HL-60/S4 treated with retinoic acid at 250 ng/mL for 4 days and 3 days (cell line): ENCODE measurements around the gene GDPD5.

Experiments
- in situ Hi-C: fragments of 300-500 bp; cut with MboI; formaldehyde crosslinking; loops from 2 replicates; pipeline ENCODE4 v1.7.0; 2022; ENCODE audit warnings: low sequenced_read_pairs

GDPD5 gene

DNA sequence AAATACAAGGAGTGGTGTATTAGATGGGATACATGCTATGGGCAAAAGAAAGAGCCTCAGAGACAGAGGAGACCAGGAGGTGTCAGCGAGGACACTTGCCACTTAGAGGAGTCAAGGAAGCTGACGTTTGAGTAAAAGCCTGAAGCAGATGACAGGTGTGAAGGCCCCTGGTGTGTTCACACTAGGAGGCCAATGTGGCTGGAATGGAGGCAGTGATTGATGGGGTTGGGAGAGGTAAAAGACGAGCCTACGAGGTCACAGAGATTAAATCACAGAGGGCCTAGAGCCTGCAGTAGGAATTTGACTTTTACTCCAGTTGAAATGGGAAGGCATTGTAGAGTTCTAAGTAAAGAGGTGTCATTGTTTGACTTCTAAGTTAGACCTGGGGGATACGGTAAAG, 12.0 kb upstream of the GDPD5 start:
- in situ Hi-C loops: loop anchor here (25.0 kb wide), 1 partner anchor 250 kb away; no protein-coding TSS in a partner anchor

DNA sequence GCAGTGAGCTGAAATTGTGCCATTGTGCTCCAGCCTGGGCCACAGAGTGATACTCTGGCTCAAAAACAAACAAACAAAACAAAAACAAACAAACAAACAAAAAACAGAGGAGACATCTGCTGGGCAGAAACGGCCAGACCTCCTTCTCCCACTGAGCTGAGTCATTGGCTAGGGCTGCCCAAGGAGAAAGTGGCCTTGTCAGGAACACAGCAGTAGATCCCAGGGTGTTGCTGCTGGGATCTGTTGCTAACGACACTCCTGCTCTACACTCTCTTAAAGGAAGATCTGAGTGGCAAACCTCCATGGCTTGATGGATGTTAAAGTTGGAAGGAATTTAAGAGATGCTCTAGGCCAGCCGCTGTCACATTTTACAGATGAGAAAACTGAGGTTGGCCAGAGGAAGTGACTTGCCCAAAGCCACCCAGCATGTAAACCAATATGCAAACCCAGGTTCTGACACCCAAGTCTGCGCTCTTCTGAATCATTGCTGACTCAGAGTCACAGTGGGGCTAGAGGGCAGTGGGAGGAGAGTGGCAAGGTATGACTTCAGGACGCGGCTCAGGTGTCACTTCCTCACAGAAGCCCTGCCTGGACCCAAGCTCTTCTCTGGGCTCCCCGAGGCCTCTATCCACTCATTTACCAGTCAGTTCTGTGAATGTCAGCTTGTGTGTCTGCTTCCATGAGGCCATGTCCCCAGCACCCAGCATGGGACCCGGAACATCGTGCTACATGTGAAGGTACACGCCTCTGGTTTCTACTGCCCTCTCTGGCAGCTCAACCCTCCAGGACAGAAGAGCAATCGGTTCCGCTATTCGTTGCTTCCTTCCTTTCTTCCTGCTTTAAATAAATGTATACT, 11.3 kb upstream of the GDPD5 start:
- in situ Hi-C loops: loop anchor here (25.0 kb wide), 1 partner anchor 250 kb away; no protein-coding TSS in a partner anchor

DNA sequence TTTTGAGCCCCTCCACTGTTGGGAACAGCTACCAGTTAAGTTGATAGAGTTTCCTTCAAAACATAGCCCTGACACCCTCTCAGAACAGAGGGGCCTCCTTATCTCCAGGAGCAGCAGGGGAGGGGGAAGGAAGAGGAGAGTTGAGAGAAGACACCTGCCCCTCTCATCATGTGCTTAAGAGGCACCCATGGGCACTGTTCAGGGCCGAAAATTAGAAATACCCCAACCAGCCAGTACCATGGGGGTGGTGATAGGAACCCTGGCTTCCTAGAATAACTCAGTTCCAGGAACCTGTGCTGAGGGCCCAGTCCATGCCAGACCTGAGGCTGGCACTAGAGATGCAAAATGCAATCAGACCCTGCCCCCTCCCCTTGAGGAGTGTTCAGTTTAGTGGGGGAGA, 9.3 kb upstream of the GDPD5 start:
- in situ Hi-C loops: loop anchor here (25.0 kb wide), 1 partner anchor 248 kb away; no protein-coding TSS in a partner anchor

DNA sequence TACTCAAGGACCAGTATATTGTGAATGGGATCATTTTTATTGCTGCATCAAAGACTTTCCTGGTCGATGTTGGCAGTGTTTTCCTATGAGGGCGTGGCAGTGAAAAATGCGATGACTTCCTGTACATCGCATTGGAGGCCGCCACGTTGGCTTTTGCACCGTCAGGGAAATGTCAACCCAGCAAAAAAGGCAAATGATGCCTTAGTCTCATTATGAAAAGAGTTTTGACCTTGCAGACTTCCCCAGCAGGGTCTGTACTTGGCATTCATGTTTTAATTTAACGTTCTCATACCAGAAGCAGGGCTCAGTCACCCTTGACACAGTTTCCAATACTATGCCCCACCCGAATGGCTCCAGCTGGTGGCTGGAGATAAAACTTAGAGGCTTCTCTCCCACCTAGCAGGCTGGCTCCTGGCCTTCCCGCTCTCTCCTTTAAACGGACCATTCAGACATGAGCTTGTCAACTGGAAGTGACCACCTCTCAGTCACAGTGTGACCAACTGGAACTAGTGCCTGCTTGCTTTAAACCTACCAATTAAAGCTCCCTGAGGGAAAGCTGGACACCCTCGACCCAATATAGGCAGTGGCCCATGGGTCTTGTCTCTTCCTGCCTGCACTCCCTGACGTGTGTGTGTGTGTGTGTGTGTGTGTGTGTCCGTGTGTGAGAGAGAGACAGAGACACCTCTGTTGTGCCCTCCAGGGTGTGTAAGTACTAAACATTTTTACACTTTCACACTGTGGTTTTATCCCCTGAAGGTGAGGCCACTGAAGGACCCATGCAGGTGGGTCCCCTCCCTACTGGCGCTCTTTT, 8.7 kb upstream of the GDPD5 start:
- in situ Hi-C loops: loop anchor here (5.0 to 25.0 kb wide), 2 partner anchors 87 to 247 kb away; no protein-coding TSS in a partner anchor

- in situ Hi-C loops: loop anchor here (5.0 to 25.0 kb wide), 2 partner anchors 87 to 247 kb away; no protein-coding TSS in a partner anchor
Measured at GRCh38 chr11:75533896-75534258, 8.1 kb upstream of the GDPD5 start.

GRCh38 chr11:75532200-75533048, 6.7 kb upstream of the GDPD5 start:
- in situ Hi-C loops: loop anchor here (5.0 to 25.0 kb wide), 2 partner anchors 85 to 245 kb away; no protein-coding TSS in a partner anchor

DNA sequence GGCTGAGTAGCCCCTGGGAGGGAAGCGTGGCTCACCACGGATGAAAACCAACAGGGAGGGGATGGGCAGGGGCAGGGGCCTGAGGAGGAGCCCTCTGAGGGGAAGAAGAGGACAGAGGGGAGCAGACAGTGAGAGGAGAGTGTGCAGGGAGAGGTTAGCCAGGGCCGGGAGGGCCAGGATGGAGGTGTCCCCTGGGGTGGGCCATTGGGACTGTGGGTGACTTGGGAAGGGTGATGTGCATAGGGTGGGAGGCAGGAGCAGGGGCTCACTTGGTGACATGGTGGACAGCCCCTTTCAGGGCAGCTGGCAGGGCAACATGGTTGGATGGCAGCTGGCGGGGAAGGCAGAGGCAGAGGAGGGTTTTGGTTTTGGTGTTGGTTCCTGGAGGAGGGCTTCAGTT, 5.6 kb upstream of the GDPD5 start:
- in situ Hi-C loops: loop anchor here (5.0 to 25.0 kb wide), 2 partner anchors 84 to 244 kb away; no protein-coding TSS in a partner anchor

DNA sequence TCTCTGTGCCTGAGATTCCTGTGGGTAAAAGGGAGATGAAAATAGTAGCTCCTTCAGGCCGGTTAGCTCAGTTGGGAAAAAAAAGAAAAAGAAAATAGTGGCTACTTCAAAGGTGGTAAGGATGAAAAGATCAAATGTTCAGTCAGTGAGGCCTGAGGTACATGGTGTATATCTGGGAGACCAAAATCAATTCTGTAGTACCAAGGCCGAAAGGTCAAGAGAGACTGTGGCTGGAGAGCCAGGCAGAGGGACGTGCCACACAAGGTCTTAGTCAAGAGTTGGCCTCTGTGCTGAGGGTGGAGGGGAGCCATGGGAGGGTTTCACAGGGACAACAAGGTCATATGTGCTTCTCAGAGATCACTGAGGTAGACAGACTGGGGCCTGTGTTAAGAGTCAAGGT, 4.8 kb upstream of the GDPD5 start:
- in situ Hi-C loops: loop anchor here (5.0 to 25.0 kb wide), 2 partner anchors 83 to 243 kb away; no protein-coding TSS in a partner anchor

GRCh38 chr11:75527938-75528735, 2.4 kb upstream of the GDPD5 start:
- in situ Hi-C loops: loop anchor here (25.0 kb wide), 1 partner anchor 241 kb away; no protein-coding TSS in a partner anchor

DNA sequence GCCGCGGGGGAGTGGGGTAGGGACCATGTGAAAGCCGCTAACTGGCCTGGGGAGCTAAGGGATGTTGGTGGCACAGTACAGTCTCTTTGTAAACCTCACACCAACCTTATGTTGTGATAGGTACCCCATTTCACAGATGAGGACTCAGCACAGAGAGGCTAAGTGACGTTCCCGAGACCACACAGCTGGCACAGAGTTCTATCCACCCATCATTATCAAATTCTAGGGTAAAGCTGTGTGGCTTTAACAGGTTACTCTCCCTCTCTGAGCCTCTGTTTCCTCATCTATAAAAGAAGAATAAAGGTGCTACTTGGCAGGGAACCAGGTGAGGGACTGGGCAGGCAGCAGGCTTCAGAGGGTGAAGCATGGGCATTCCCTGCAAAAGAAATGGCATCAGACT, 1.4 kb upstream of the GDPD5 start:
- in situ Hi-C loops: loop anchor here (25.0 kb wide), 1 partner anchor 240 kb away; no protein-coding TSS in a partner anchor

- in situ Hi-C loops: loop anchor here (25.0 kb wide), 1 partner anchor 239 kb away; no protein-coding TSS in a partner anchor
Measured at GRCh38 chr11:75526192-75526541, 426 bp upstream of the GDPD5 start.

GRCh38 chr11:75524665-75525432, 892 bp downstream of the GDPD5 start:
- in situ Hi-C loops: loop anchor here (25.0 kb wide), 1 partner anchor 238 kb away; no protein-coding TSS in a partner anchor

DNA sequence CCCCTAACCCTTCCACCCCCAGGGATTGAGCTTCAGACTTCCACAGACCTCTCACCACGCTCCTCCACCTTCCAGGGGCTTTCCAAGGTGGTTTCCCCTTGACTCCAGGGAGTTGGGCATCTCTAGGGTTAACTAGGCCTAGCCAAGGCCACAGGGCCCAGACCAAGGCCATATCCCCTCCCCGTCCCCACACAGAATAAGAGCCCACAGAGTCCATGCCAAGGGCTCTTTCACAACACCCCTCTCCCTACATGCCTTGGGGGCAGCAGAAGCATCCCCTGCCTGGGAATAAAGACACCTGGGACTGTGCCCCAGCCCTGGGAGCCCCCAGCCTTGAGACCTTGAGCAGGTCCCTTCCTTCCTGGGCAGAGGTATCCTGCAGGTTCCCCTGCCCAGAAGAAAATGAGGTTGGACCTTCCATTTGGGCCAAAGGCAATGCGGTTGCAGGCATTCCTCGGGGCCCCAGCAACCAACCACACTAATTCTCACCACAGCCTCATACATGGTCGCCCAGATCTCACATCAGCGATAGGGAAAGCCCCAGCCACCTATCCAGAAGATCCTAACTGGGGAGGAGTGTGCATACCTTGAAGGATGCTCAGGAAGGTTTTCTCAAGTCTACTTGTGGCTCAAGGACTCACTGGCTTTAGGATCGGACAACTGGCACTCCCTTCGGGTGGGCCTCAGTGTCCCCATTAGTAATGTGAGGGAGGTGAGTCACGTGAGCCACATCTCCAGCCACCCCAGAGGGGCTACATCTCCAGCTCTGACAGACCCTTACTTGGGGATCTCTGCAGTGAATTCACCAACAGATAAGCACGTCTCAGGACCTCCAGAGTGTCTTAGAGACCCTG, 1.7 kb downstream of the GDPD5 start:
- in situ Hi-C loops: no loop called here

GRCh38 chr11:75523189-75523588, 2.6 kb downstream of the GDPD5 start:
- in situ Hi-C loops: no loop called here

DNA sequence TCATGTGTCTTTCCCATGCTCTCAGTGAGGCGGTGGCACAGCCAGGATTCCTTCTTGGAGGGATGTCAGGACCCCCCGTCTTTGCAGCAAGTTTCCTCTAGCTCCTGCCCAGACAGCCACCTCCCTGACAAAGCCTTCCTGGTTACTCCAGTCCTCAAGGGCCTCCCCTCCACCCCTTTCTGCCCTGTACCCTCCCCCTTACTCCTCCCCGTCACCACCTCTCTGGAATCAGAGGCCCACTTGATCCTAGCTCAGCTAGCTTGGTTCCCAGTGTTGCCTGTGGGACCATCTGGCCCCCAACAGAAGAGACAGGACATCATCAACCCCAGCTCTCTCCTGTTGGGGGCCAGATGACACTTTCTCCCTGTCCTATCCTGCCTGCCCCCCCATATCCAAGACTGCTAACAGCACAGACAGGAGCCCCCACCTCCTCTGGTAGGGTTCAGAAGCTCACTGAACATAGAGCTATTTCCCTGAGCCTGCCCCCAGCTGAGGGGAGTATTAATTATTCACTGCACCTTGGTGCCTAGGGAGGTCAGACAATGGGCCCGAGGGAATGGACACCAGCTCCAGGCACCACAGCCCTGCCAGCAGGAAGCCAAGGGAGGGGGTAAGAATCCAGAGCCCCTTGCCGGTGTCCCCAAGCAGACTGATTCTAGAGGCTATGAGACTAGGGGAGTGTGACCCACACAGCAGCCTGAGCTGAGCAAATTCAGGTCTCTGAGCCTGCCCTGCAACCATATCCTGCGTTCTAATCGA, 3.3 kb downstream of the GDPD5 start:
- in situ Hi-C loops: no loop called here

GRCh38 chr11:75520688-75521087, 5.1 kb downstream of the GDPD5 start:
- in situ Hi-C loops: no loop called here
